ENCODE measurements around the gene PARD3B. TPM values are rescaled to one million over a fixed set of nuclear protein-coding genes. Genes with fewer than 3 reads are reported as not detected.

The PARD3B gene
- polyA plus RNA-seq, 6 donors from 2014 or later = not detected

- no peak overlapping the region for H3K27ac Mint-ChIP-seq
- peaks cover 10 to 19% (median 12%) of the 10 kb centered on the region in 3 donors for H3K27me3 Mint-ChIP-seq
- H3K9me3 Mint-ChIP-seq = peaks cover 0 to 3% (median 0%) of the 10 kb centered on the region in 7 donors
- no peak overlapping the region for H3K4me3 Mint-ChIP-seq
- peaks cover 0 to 3% of the 10 kb centered on the region in 2 donors for H3K36me3 Mint-ChIP-seq
- ATAC-seq (ENCODE audit: low read depth in 2 of 2) (no peak), DNase-seq (no peak)
- no peaks in the 10 kb centered on the region for H3K4me1 Mint-ChIP-seq
Observed at GRCh38 chr2:205585449-205586383, 1040.4 kb downstream of the PARD3B start.

GRCh38 chr2:205586626-205587025 is 1041.4 kb downstream of the PARD3B start:
- H3K27ac Mint-ChIP-seq = no peak overlapping the region
- no peak for ATAC-seq (ENCODE audit: low read depth in 2 of 2)

DNA sequence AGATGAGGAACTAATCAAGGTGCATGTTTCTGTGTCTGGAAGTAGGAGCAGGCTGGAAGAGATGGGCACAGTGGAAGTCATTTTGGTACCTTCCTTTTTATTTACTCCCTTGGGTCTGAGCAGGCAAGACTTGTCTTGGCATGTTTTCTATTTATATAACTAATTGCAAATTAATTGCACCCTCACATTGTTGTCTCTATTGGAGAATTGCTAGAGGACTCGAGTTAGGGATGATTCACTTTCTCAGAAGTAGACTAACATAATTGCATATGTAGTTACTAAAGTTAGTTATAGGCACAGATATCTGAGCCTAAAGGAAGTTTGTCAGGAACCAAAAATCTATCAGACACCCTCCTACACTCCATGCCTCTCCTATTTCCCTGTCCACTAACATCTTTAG is 1044.2 kb downstream of the PARD3B start:
- Mint-ChIP-seq H3K9me3 (peaks cover 0 to 3% (median 0%) of the 10 kb centered on the region in 7 donors), H3K4me1 (no peaks in the 10 kb centered on the region), H3K36me3 (no peaks in the 10 kb centered on the region), H3K4me3 (no peak overlapping the region), H3K27ac (no peak overlapping the region), H3K27me3 (peaks cover 9 to 29% (median 17%) of the 10 kb centered on the region in 3 donors)
- DNase-seq = no peak
- no peak for ATAC-seq (ENCODE audit: low read depth in 2 of 2)

More at GRCh38 chr2:205586626-205587025, 1041.4 kb downstream of the PARD3B start:
- H3K4me3 Mint-ChIP-seq = no peak overlapping the region
- DNase-seq = no peak
- H3K27me3 Mint-ChIP-seq = peaks cover 13 to 28% (median 16%) of the 10 kb centered on the region in 3 donors
- no peaks in the 10 kb centered on the region for H3K4me1 Mint-ChIP-seq
- H3K36me3 Mint-ChIP-seq = peaks cover 0 to 3% of the 10 kb centered on the region in 2 donors
- H3K9me3 Mint-ChIP-seq = peaks cover 0 to 3% (median 0%) of the 10 kb centered on the region in 7 donors

- no peak for DNase-seq
- Mint-ChIP-seq H3K36me3 (no peaks in the 10 kb centered on the region), H3K4me1 (no peaks in the 10 kb centered on the region), H3K27me3 (peaks cover 9 to 35% (median 17%) of the 10 kb centered on the region in 3 donors), H3K4me3 (no peak overlapping the region), H3K9me3 (peaks cover 0 to 3% (median 0%) of the 10 kb centered on the region in 7 donors), H3K27ac (no peak overlapping the region)
- no peak for ATAC-seq (ENCODE audit: low read depth in 2 of 2)
Observed at GRCh38 chr2:205590759-205591158, 1045.5 kb downstream of the PARD3B start.

- ATAC-seq (ENCODE audit: low read depth in 2 of 2) (no peak), DNase-seq (no peak)
- H3K27ac Mint-ChIP-seq = no peak overlapping the region
- H3K9me3 Mint-ChIP-seq = peaks cover 0 to 5% (median 0%) of the 10 kb centered on the region in 7 donors
- no peaks in the 10 kb centered on the region for H3K4me1 Mint-ChIP-seq
- H3K4me3 Mint-ChIP-seq = no peak overlapping the region
- peaks cover 9 to 39% (median 20%) of the 10 kb centered on the region in 3 donors for H3K27me3 Mint-ChIP-seq
- H3K36me3 Mint-ChIP-seq = no peaks in the 10 kb centered on the region
Observed at GRCh38 chr2:205593891-205594290, 1048.6 kb downstream of the PARD3B start.

DNA sequence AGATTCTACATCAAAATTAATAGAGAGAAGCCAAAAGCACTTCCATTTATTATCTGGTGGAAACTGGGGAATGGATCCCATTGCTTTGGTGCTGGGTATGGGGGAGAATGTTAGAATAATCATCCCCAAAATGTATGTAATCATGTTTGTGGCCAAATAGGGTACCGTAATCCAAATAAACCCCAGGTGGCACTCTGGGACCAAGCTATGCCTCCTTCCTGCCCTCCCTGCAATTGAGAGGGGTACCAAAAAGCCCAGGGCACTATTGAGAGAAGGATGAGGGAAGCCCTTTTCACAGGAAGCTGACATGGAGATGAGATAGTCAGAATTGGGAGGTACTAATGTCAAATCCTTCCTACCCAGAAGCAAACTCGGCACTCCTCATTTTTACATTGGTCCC is 1051.3 kb downstream of the PARD3B start:
- Mint-ChIP-seq H3K27me3 (peaks cover 1 to 20% (median 17%) of the 10 kb centered on the region in 3 donors), H3K4me3 (no peak overlapping the region), H3K9me3 (peaks cover 0 to 6% (median 0%) of the 10 kb centered on the region in 7 donors), H3K36me3 (no peaks in the 10 kb centered on the region), H3K27ac (no peak overlapping the region), H3K4me1 (no peaks in the 10 kb centered on the region)
- DNase-seq (no peak), ATAC-seq (ENCODE audit: low read depth in 2 of 2) (no peak)

GRCh38 chr2:205605638-205606304 is 1060.5 kb downstream of the PARD3B start:
- Mint-ChIP-seq H3K4me1 (no peaks in the 10 kb centered on the region), H3K27ac (no peak overlapping the region), H3K4me3 (no peak overlapping the region), H3K9me3 (peaks cover 10 to 31% (median 18%) of the 10 kb centered on the region in 7 donors), H3K27me3 (peaks cover 31 to 65% (median 51%) of the 10 kb centered on the region in 3 donors), H3K36me3 (peaks cover 7 to 22% of the 10 kb centered on the region in 2 donors)
- no peak for DNase-seq
- no peak for ATAC-seq (ENCODE audit: low read depth in 2 of 2)

GRCh38 chr2:205607146-205607545 is 1061.9 kb downstream of the PARD3B start:
- H3K27ac Mint-ChIP-seq = no peak overlapping the region
- peaks cover 37 to 71% (median 55%) of the 10 kb centered on the region in 3 donors for H3K27me3 Mint-ChIP-seq
- no peak overlapping the region for H3K4me3 Mint-ChIP-seq
- ATAC-seq (ENCODE audit: low read depth in 2 of 2) (no peak), DNase-seq (no peak)
- peaks cover 7 to 22% of the 10 kb centered on the region in 2 donors for H3K36me3 Mint-ChIP-seq
- H3K9me3 Mint-ChIP-seq = peaks cover 10 to 31% (median 18%) of the 10 kb centered on the region in 7 donors
- H3K4me1 Mint-ChIP-seq = no peaks in the 10 kb centered on the region

GRCh38 chr2:205609113-205609512 is 1063.8 kb downstream of the PARD3B start:
- H3K4me1 Mint-ChIP-seq = no peaks in the 10 kb centered on the region
- H3K9me3 Mint-ChIP-seq = peaks cover 0 to 15% (median 7%) of the 10 kb centered on the region in 7 donors
- no peak overlapping the region for H3K27ac Mint-ChIP-seq
- H3K4me3 Mint-ChIP-seq = no peak overlapping the region
- ATAC-seq (ENCODE audit: low read depth in 2 of 2) (no peak), DNase-seq (no peak)
- H3K36me3 Mint-ChIP-seq = peaks cover 0 to 5% of the 10 kb centered on the region in 2 donors
- H3K27me3 Mint-ChIP-seq = peaks cover 33 to 66% (median 49%) of the 10 kb centered on the region in 3 donors

DNA sequence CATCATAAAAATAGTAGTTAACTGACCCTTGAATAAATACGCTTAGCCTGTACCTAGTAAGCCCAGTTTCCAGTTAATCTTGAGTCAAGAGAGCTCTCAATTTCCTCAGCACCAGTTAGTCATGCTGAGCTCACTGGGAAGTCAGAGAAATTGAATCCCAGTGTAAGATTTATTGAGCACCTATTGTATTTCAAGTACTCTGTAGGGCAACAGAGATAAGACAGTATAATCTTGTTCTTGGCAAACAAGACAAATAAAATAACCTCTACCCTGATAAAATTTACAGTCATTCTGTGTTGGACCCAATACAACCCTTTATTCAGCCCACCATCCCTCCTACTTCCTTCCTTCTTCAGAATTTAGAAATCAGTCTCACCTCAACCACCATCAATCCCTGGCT is 1065.2 kb downstream of the PARD3B start:
- no peak overlapping the region for H3K27ac Mint-ChIP-seq
- H3K4me3 Mint-ChIP-seq = no peak overlapping the region
- no peaks in the 10 kb centered on the region for H3K4me1 Mint-ChIP-seq
- DNase-seq (no peak), ATAC-seq (ENCODE audit: low read depth in 2 of 2) (no peak)
- H3K36me3 Mint-ChIP-seq = no peaks in the 10 kb centered on the region
- peaks cover 0 to 8% (median 0%) of the 10 kb centered on the region in 7 donors for H3K9me3 Mint-ChIP-seq
- H3K27me3 Mint-ChIP-seq = peaks cover 35 to 57% (median 42%) of the 10 kb centered on the region in 3 donors

DNA sequence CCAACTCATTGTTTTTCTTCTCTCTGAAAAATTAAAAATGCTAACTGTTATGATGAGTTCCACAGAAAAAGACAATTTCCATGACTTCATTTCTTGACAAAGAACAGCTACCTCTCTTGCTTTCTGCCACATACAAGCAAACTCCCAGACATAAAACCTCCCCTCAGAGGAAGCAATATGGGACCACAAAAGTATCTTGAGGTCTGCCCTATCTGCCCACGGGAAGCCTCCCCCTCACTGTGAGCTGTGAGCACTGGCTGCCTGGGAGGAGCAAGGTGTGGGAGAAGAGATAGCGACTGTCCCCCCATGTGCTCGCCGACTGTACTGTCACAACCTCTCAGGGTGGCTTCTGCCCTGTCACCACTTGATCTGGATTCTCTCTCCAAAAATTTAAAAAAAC is 1067.4 kb downstream of the PARD3B start:
- no peak for DNase-seq
- no peaks in the 10 kb centered on the region for H3K36me3 Mint-ChIP-seq
- H3K27me3 Mint-ChIP-seq = peaks cover 36 to 52% (median 42%) of the 10 kb centered on the region in 3 donors
- ATAC-seq (ENCODE audit: low read depth in 2 of 2) = no peak
- H3K27ac Mint-ChIP-seq = no peak overlapping the region
- no peak overlapping the region for H3K4me3 Mint-ChIP-seq
- no peaks in the 10 kb centered on the region for H3K4me1 Mint-ChIP-seq
- peaks cover 0 to 4% (median 0%) of the 10 kb centered on the region in 7 donors for H3K9me3 Mint-ChIP-seq

- no peaks in the 10 kb centered on the region for H3K36me3 Mint-ChIP-seq
- peaks cover 0 to 4% (median 0%) of the 10 kb centered on the region in 7 donors for H3K9me3 Mint-ChIP-seq
- no peak for ATAC-seq (ENCODE audit: low read depth in 2 of 2)
- no peaks in the 10 kb centered on the region for H3K4me1 Mint-ChIP-seq
- no peak overlapping the region for H3K4me3 Mint-ChIP-seq
- peaks cover 30 to 40% (median 31%) of the 10 kb centered on the region in 3 donors for H3K27me3 Mint-ChIP-seq
- no peak overlapping the region for H3K27ac Mint-ChIP-seq
- DNase-seq = no peak
Observed at GRCh38 chr2:205613970-205614559, 1068.8 kb downstream of the PARD3B start.

- peaks cover 23 to 33% (median 24%) of the 10 kb centered on the region in 3 donors for H3K27me3 Mint-ChIP-seq
- H3K9me3 Mint-ChIP-seq = peaks cover 0 to 4% (median 0%) of the 10 kb centered on the region in 7 donors
- DNase-seq = no peak
- no peak overlapping the region for H3K27ac Mint-ChIP-seq
- ATAC-seq (ENCODE audit: low read depth in 2 of 2) = no peak
- H3K4me1 Mint-ChIP-seq = no peaks in the 10 kb centered on the region
- H3K36me3 Mint-ChIP-seq = no peaks in the 10 kb centered on the region
- no peak overlapping the region for H3K4me3 Mint-ChIP-seq
Observed at GRCh38 chr2:205614965-205615364, 1069.7 kb downstream of the PARD3B start.
